Activated naive CD4-positive, alpha-beta T cell (primary cell): Measurements from ENCODE around the gene PRKAG3.
"Not testable (repeated sequence)": the region's sequence is repeated elsewhere in the genome, so short reads cannot be mapped to it uniquely, and the experiment has no call there.

Experiments
- DNase-seq, 4 experiments: peaks; one replicate each; lab custom pipeline; 2025; lab: John Stamatoyannopoulos, UW

Gene PRKAG3

DNA sequence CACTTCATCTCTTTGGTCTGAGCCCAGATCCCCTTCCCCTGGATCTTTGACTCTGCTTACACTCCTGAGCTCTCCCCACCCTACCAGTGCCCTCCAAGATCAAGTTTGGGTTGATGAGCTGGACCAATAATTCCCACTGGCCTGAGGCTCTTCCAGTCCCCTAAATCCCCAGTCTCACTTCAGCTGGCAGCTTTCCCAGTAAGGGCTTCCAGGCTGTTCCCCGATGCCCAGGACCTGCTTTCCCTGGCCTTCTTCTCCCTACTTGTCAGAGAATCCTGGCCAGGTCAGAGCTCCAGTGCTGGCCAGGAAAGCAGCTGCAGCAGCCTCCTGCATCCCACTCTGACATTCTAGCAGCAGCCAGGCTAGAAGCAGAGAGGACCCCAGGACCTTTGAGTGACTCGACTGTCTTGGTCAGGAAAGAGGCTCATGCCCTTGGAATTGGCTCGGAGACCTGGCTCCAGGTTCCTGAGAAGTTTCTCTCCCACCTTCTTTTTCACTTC lies 31.5 kb upstream of the PRKAG3 start:
- DNase-seq: no peak

GRCh38 chr2:218861645-218862318 lies 30.2 kb upstream of the PRKAG3 start:
- no peak for DNase-seq

DNA sequence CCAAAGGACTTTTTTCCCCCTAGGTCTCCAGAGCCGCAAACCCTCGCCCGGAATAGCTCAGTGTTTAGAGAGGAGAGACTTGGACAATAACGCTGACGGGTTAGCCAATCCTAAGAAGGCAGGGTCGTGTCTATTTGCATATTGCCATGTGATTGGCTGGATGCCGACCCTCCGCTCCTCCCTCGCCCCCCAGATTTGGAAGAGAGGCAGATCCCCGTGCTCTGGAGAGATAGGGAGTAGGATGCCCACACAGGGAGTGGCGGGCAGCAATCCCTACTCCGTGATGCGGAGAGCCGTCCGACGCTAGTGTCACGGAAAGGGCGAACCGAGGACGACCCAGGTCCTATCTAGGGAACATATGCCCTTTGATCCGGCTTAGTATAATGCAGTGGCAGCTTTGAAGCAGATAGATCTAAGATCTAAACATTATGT lies 29.4 kb upstream of the PRKAG3 start:
- DNase-seq: no peak

GRCh38 chr2:218859988-218860831 lies 28.6 kb upstream of the PRKAG3 start:
- DNase-seq: no peak

DNA sequence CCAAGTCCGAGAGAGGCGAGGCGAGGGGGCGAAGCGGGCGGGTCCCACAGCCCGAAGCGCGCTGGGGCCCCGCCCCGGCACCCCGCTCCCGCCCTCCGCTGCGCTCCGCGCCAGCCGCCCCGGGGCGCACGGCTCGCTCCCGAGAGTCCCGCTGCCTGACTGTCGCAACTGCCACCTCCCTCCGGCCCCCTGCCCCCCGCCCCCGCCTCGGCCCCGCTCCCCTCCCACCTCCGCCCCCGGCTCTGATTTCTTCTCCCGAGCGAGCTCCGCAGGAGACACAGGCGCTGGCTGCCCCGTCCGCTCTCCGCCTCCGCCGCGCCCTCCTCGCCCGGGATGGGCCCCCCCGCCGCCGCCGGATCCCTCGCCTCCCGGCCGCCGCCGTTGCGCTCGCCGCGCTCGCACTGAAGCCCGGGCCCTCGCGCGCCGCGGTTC lies 28.0 kb upstream of the PRKAG3 start, which contains the start of gene WNT6:
Gene WNT6 (plus strand): TSS at position 250 of the 432 bp plus-strand sequence. CDS start 233 bp downstream, outside the sequence.
- DNase-seq: no peak

GRCh38 chr2:218858671-218859555 lies 27.3 kb upstream of the PRKAG3 start:
- no peak for DNase-seq

- no peak for DNase-seq
Measured at GRCh38 chr2:218858138-218858445, 26.5 kb upstream of the PRKAG3 start.

- DNase-seq: no peak
Measured at GRCh38 chr2:218857371-218858137, 26.0 kb upstream of the PRKAG3 start.

GRCh38 chr2:218856896-218857243 lies 25.3 kb upstream of the PRKAG3 start:
- DNase-seq: no peak

DNA sequence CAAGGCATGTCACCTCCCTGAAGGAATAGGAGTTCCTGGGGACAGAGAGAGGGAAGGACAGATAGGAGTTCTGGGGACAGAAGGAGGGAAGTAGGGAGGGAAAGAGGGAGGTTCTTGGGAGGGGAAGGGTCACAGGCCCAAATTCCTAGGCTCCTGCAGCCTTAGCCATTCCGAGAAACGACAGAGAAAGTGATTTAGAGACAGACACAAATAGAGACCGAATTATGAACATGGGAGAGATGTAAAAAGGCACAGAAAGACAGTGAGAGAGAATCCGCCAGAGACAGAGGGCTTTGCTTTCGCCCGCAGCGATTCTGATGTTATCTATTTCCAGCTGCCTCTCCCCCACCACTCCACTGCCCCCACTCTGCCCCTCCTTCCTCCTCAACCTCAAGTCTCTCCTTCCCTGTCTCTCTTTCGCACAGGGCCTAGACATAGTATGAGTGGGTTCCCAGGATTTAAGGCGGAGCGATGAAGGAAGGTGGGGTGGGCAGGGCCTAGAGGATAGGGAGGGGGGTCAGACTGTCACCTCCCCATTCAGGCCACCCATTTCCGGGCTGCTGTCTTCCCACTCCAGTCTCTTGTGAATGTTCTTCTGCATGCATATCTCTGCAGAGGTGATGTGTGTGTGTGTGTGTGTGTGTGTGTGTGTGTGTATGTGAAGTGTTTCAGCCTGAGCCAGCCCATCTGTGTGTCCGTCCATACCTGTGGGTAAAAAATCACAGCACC lies 24.7 kb upstream of the PRKAG3 start:
- no peak for DNase-seq

DNA sequence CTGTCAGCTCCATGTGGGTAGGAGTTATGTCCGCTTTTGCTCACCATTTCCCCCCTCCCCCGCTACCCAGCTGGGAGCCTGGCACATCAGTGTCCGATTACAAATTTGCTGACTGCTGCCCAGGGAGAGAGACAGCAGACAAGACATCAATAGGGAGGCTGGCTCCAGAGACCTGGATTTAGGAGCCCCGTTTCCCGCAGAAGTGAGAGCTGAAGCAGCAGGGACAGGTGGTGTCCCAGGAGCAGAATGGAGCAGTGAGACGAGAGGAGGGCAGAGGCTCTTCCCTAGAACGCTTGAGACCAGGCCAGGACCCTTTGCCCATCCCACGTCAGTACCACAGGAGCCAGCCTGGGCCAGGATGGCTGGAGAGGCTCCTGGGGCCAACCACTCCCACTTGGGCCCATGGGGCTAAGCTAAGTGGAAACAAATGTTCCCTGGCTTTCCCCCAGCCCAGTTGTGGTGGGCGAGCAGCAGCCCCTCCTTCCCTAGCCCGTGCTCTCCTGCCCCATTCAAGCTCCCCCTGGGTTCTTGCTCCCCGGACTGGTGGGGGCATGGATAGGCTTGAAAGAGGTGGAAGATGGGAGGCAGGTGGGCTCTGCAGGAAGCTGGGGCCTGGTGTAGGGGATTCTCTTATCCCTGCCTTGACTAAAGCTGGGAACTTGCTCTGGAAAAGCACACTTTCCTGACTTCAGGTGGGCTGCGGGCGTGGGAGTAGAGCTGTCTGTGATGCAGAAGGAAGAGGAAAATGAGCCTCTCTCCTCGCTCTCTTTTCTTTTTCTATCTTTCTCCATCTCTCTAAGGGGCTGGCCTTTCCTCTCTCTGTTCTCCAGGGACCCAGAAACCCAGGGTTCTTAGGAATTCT lies 23.9 kb upstream of the PRKAG3 start:
- DNase-seq: no peak

- no peak for DNase-seq
Measured at GRCh38 chr2:218854860-218855259, 23.3 kb upstream of the PRKAG3 start.

- no peak for DNase-seq
Measured at GRCh38 chr2:218853766-218854165, 22.2 kb upstream of the PRKAG3 start.

DNA sequence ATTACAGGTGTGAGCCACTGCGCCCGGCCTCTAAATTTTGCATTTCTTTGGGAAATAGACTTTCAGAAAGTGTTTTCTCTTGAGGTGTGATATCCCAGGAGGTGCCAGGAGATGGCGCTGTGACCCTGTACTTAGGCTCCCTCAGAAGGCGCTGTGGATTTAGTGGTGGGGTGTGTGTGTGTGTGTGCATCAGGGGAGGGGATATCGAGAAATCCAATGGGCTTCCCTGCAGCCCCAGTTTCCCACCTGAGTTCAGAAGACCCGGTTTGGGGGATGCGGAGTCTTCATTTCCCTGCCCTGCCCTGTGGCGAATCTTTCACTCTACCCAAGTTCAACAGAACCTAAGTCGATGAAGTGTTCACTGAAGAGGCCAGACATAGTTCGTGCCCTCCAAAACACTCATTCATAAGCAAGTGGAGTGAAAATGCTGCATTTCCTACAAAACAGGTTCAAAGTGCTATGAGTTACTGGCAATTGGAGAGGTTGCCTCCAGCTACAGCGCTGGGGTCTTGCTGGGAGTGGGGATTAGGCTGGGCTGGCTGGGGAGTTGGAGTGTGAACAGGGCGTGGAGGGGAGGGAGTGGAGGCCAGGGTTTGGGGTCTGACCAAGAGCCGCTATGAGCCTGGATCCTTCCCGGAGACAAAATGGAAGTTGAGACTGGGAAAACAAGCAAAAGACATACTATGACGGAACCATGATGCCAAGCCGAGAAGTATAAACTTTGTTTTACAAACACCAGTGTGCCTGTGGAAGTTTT lies 21.5 kb upstream of the PRKAG3 start:
- peak; percentile 20 to 54 (median 46) for DNase-seq

- DNase-seq: no peak
Measured at GRCh38 chr2:218851286-218851685, 19.7 kb upstream of the PRKAG3 start.

- DNase-seq: no peak
Measured at GRCh38 chr2:218850796-218851195, 19.2 kb upstream of the PRKAG3 start.

DNA sequence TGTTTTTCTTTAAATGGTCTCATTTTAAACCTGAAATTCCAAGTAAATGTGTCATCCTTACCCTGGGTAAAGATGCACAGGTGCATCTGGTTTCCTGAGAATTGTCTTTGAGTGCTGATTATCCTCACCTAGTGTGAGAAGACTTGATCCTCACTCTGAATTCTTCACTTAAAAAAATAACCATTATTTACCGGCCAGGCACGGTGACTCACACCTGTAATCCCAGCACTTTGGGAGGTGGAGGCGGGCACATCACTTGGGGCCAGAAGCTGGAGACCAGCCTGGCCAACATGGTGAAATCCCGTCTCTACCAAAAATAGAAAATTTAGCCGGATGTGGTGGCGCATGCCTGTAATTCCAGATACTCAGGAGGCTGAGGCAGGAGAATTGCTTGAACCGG lies 18.1 kb upstream of the PRKAG3 start:
- no peak for DNase-seq

GRCh38 chr2:218846963-218847362 lies 15.4 kb upstream of the PRKAG3 start:
- DNase-seq: not testable (repeated sequence)

- DNase-seq: not testable (repeated sequence)
Measured at GRCh38 chr2:218844334-218844733, 12.7 kb upstream of the PRKAG3 start.
